SU-DHL-6 (cell line): ENCODE data around the gene RUSC2.

Source experiments
- H2AFZ ChIP-seq: fragments of 200-600 bp; sonication (generic); 2 replicates; pipeline ENCODE4 v1.6.1; 2014; ENCODE audit warnings: low read depth, mild to moderate bottlenecking, moderate library complexity, mixed read lengths, antibody characterized with exemption, low read length; ENCODE audit not compliant: severe bottlenecking
- H3F3A ChIP-seq: fragments of 200-600 bp; shearing (Covaris generic); 2 replicates; pipeline ENCODE4 v1.6.0; 2016; ENCODE audit warnings: antibody characterized with exemption, mild to moderate bottlenecking; ENCODE audit not compliant: insufficient read depth
- H3K27ac ChIP-seq: fragments of 200-600 bp; sonication (generic); 2 replicates; pipeline ENCODE4 v1.5.1; 2016; ENCODE audit warnings: low read depth, mild to moderate bottlenecking, low read length, moderate library complexity, mixed read lengths
- H3K27me3 ChIP-seq: fragments of 200-600 bp; sonication (generic), shearing (Covaris generic); 2 replicates; pipeline ENCODE4 v1.6.0; 2014; ENCODE audit warnings: mild to moderate bottlenecking, low read length
- H3K36me3 ChIP-seq: fragments of 200-600 bp; sonication (generic); 2 replicates; pipeline ENCODE4 v1.6.1; 2014; ENCODE audit warnings: mild to moderate bottlenecking, low read length, mixed read lengths
- H3K4me2 ChIP-seq: fragments of 300-600, 200-600 bp; shearing (Covaris generic), sonication (generic); 2 replicates; pipeline ENCODE4 v1.6.0; 2014; ENCODE audit warnings: low read length, low read depth, mild to moderate bottlenecking; ENCODE audit not compliant: poor library complexity, severe bottlenecking
- H3K4me3 ChIP-seq: fragments of 200-600 bp; sonication (generic); 2 replicates; pipeline ENCODE4 v1.5.1; 2014; ENCODE audit warnings: antibody characterized with exemption, low read length, mild to moderate bottlenecking, mixed read lengths; ENCODE audit not compliant: insufficient read depth, poor library complexity, severe bottlenecking
- H3K79me2 ChIP-seq: fragments of 200-600 bp; sonication (generic); 2 replicates; pipeline ENCODE4 v1.6.1; 2014; ENCODE audit warnings: mild to moderate bottlenecking, low read length, moderate library complexity; ENCODE audit not compliant: insufficient read depth
- H3K9ac ChIP-seq: fragments of 200-600 bp; sonication (generic); 2 replicates; pipeline ENCODE4 v1.7.0; 2014; ENCODE audit warnings: mild to moderate bottlenecking, low read length
- H3K9me2 ChIP-seq: fragments of 200-600 bp; sonication (generic); replicated peaks from 2 replicates; pipeline ENCODE4 v1.6.1; 2014; ENCODE audit warnings: low read length; ENCODE audit not compliant: insufficient read depth
- H3K9me3 ChIP-seq: fragments of 200-600 bp; sonication (generic); 2 replicates; pipeline ENCODE4 v1.6.1; 2014; ENCODE audit warnings: low read length, mixed read lengths; ENCODE audit not compliant: insufficient read depth
- H4K20me1 ChIP-seq: fragments of 200-600 bp; sonication (generic); 2 replicates; pipeline ENCODE4 v1.6.1; 2014; ENCODE audit warnings: low read depth, mild to moderate bottlenecking, antibody characterized with exemption, low read length, moderate library complexity, mixed read lengths
- EZH2phosphoT487 ChIP-seq: fragments of 200-600 bp; sonication (generic), shearing (Covaris generic); conservative IDR thresholded peaks from 2 replicates; pipeline ENCODE4 v1.6.1; 2018; ENCODE audit warnings: mild to moderate bottlenecking, antibody characterized with exemption, low read length, moderate library complexity, mixed read lengths
- TF ChIP-seq, protein P1 (sequence below): fragments of 200-600 bp; sonication (generic); IDR thresholded peaks from one replicate; pipeline ENCODE4 v1.5.1; 2017; ENCODE audit warnings: antibody characterized with exemption, mild to moderate bottlenecking, low read length, moderate library complexity; ENCODE audit not compliant: insufficient read depth, poor library complexity, severe bottlenecking

RUSC2 gene

DNA sequence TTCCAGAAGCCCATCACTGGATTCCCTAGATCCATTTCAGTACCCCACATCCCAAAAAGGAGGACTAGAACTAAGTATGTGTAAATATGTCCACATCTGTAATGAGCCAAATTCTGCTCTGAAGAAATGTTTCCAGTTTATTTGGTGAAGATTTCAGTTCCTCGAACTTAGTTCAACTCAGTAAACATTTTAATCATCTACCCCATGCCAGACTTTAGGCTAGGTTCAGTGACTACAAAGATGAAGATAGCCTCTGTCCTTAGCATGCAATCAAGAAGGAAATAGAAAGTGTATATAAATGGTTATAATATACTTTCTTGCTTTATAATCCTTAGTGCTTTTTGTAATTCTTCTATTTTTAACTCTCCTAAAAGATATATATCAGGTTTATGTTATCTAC is 21.5 kb downstream of the RUSC2 start:
- Histone ChIP-seq H3K79me2 (no peaks in the 10 kb centered on the region), H4K20me1 (no peaks in the 10 kb centered on the region), H3K9ac (no peak overlapping the region), H3K9me3 (no peaks in the 10 kb centered on the region), H3K27me3 (no peaks in the 10 kb centered on the region), H3K36me3 (no peaks in the 10 kb centered on the region), H3K4me2 (no peak overlapping the region), H3K9me2 (no peaks in the 10 kb centered on the region), H3K27ac (no peak overlapping the region), H3F3A (no peaks in the 10 kb centered on the region), H3K4me3 (no peak overlapping the region), H2AFZ (no peak overlapping the region)
- TF ChIP-seq EZH2phosphoT487, result no peak
- TF ChIP-seq, protein P1, sequence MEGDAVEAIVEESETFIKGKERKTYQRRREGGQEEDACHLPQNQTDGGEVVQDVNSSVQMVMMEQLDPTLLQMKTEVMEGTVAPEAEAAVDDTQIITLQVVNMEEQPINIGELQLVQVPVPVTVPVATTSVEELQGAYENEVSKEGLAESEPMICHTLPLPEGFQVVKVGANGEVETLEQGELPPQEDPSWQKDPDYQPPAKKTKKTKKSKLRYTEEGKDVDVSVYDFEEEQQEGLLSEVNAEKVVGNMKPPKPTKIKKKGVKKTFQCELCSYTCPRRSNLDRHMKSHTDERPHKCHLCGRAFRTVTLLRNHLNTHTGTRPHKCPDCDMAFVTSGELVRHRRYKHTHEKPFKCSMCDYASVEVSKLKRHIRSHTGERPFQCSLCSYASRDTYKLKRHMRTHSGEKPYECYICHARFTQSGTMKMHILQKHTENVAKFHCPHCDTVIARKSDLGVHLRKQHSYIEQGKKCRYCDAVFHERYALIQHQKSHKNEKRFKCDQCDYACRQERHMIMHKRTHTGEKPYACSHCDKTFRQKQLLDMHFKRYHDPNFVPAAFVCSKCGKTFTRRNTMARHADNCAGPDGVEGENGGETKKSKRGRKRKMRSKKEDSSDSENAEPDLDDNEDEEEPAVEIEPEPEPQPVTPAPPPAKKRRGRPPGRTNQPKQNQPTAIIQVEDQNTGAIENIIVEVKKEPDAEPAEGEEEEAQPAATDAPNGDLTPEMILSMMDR, result no peak

DNA sequence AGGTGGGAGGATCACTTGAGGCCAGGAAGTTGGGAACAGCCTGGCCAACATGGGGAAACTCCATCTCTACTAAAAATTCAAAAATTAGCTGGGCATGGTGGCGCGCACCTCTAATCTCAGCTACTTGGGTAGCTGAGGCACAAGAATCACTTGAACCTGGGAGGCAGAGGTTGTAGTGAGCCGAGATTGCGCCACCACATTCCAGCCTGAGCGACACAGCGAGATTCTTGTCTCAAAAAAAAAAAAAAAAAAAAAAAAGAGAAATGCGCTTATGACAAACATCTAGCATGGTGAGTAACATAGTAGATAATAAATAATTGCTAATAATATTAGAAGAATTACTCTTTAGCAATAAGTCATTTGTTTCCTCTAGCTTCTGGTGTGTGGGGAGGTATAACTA is 25.9 kb downstream of the RUSC2 start:
- Histone ChIP-seq H3K79me2 (no peaks in the 10 kb centered on the region), H3K36me3 (no peaks in the 10 kb centered on the region), H3K4me3 (no peak overlapping the region), H3K9ac (no peak overlapping the region), H3K27me3 (no peaks in the 10 kb centered on the region), H3K27ac (no peak overlapping the region), H3K9me2 (no peaks in the 10 kb centered on the region), H3F3A (no peaks in the 10 kb centered on the region), H3K9me3 (no peaks in the 10 kb centered on the region), H2AFZ (no peak overlapping the region), H4K20me1 (no peaks in the 10 kb centered on the region), H3K4me2 (no peak overlapping the region)
- no peak for TF ChIP-seq EZH2phosphoT487
- TF ChIP-seq, protein P1, result no peak

DNA sequence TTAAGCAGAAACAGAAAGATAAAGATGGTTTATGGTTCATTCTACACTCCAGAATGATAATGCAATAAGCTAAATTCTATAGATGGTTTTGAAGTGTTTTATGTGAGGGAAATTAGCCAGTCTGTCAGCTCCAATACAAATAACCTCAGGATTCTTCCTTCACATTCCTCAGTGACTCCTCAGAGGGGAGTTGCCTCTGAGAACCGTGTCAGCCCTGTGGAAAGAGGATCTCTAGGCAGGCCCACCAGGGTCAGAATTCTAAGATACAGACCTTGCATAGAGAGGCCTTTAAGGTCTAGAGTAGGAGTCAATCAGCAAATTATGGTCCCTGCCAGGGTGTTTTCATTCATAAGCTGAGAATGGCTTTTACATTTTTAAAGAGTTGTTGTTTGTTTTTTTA is 26.6 kb downstream of the RUSC2 start:
- H3K27ac ChIP-seq, result no peak overlapping the region
- H3K79me2 ChIP-seq, result no peaks in the 10 kb centered on the region
- no peak overlapping the region for H3K9ac ChIP-seq
- no peaks in the 10 kb centered on the region for H3F3A ChIP-seq
- no peak overlapping the region for H3K4me3 ChIP-seq
- no peaks in the 10 kb centered on the region for H4K20me1 ChIP-seq
- H2AFZ ChIP-seq, result no peak overlapping the region
- no peaks in the 10 kb centered on the region for H3K9me3 ChIP-seq
- H3K9me2 ChIP-seq, result no peaks in the 10 kb centered on the region
- no peak overlapping the region for H3K4me2 ChIP-seq
- TF ChIP-seq EZH2phosphoT487, result no peak
- TF ChIP-seq, protein P1, result no peak
- no peaks in the 10 kb centered on the region for H3K36me3 ChIP-seq
- no peaks in the 10 kb centered on the region for H3K27me3 ChIP-seq
